ENCODE results near the gene POLG. TPM values are rescaled to one million over a fixed set of nuclear protein-coding genes. Genes with fewer than 3 reads are reported as not detected.

The POLG gene
- total RNA-seq, 1 donor, result 61.2 TPM

DNA sequence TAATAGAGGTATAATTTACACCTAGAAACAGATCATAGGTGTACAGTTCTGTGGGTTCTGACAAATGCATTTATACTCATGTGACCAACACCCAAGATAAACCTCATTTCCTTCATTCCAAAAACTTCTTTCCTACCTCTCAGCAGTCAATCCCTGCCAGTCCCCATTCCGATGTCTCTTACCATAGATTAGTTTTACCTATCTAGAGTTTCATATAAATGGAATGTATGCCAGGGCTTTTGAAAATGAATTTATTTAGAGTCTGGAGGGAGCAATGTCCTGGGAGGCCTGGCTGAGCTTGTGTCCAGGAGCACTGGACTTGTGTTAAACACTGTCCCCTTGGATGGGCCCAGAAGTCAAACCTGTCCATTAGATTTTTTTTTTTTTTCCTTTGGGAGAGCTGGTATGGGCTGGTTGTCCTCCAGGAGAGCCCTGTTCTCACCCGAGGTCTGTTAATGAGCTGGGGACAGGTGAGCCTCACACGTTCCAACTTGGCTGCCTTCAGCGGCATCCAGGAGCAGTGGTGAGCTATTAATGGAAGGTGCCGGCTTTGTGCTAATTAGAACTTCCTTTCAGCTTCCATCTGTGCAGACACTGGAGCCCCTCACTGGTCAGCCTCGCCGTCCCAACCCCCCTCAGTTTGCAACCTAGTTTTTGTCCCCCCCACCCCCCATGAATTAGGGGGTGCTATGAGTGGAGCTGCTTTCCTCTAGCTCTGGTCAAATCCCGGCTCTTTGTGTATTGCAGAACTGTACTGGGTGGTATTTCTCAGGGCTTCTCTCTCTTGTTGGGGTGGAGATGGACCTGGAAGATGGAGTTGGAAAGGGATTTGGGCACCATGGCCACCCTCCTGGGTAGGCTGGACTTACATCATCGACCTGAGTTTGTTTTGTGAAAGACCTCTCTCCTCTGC lies 40.7 kb upstream of the POLG start:
- Histone ChIP-seq H3K27me3 (ENCODE audit: insufficient read depth, low read length) (peaks cover 99% of the 10 kb centered on the region), H3K36me3 (ENCODE audit: insufficient read depth, low read length) (no peaks in the 10 kb centered on the region), H3K4me2 (ENCODE audit: insufficient read depth, low read length) (no peak overlapping the region), H3K4me3 (ENCODE audit: insufficient read depth, low read length) (no peak overlapping the region), H3K79me2 (ENCODE audit: insufficient read depth, low read length) (no peaks in the 10 kb centered on the region), H3K27ac (ENCODE audit: low read depth, low read length) (no peak overlapping the region), H4K20me1 (ENCODE audit: insufficient read depth, low read length) (peaks cover 5% of the 10 kb centered on the region), H3K9me3 (ENCODE audit: low read depth, low read length) (no peaks in the 10 kb centered on the region), H3K4me1 (ENCODE audit: insufficient read depth, low read length) (no peaks in the 10 kb centered on the region), H2AFZ (ENCODE audit: low read length) (no peak overlapping the region)
- TF ChIP-seq, protein P1, sequence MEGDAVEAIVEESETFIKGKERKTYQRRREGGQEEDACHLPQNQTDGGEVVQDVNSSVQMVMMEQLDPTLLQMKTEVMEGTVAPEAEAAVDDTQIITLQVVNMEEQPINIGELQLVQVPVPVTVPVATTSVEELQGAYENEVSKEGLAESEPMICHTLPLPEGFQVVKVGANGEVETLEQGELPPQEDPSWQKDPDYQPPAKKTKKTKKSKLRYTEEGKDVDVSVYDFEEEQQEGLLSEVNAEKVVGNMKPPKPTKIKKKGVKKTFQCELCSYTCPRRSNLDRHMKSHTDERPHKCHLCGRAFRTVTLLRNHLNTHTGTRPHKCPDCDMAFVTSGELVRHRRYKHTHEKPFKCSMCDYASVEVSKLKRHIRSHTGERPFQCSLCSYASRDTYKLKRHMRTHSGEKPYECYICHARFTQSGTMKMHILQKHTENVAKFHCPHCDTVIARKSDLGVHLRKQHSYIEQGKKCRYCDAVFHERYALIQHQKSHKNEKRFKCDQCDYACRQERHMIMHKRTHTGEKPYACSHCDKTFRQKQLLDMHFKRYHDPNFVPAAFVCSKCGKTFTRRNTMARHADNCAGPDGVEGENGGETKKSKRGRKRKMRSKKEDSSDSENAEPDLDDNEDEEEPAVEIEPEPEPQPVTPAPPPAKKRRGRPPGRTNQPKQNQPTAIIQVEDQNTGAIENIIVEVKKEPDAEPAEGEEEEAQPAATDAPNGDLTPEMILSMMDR (IDR thresholded peaks at IDR 0.05; ENCODE audit: extremely low read depth, low read depth, low read length), result no peak
- DNase-seq (ENCODE audit: insufficient read length, low spot score, missing footprints), result no peak

- no peak overlapping the region for H3K4me3 ChIP-seq (ENCODE audit: insufficient read depth, low read length)
- H3K36me3 ChIP-seq (ENCODE audit: insufficient read depth, low read length), result no peaks in the 10 kb centered on the region
- no peaks in the 10 kb centered on the region for H3K4me1 ChIP-seq (ENCODE audit: insufficient read depth, low read length)
- TF ChIP-seq, protein P1 (IDR thresholded peaks at IDR 0.05; ENCODE audit: extremely low read depth, low read depth, low read length), result no peak
- DNase-seq (ENCODE audit: insufficient read length, low spot score, missing footprints), result peak; percentile 87
- H3K27me3 ChIP-seq (ENCODE audit: insufficient read depth, low read length), result peaks cover 99% of the 10 kb centered on the region
- no peak overlapping the region for H3K4me2 ChIP-seq (ENCODE audit: insufficient read depth, low read length)
- no peak overlapping the region for H3K27ac ChIP-seq (ENCODE audit: low read depth, low read length)
- H3K9me3 ChIP-seq (ENCODE audit: low read depth, low read length), result no peaks in the 10 kb centered on the region
- no peak overlapping the region for H2AFZ ChIP-seq (ENCODE audit: low read length)
- no peaks in the 10 kb centered on the region for H3K79me2 ChIP-seq (ENCODE audit: insufficient read depth, low read length)
- H4K20me1 ChIP-seq (ENCODE audit: insufficient read depth, low read length), result peaks cover 5% of the 10 kb centered on the region
These were observed 39.7 kb upstream of the POLG start for GRCh38 chr15:89374086-89374981.

- DNase-seq (ENCODE audit: insufficient read length, low spot score, missing footprints), result peak; percentile 92
- Histone ChIP-seq H2AFZ (ENCODE audit: low read length) (no peak overlapping the region), H3K79me2 (ENCODE audit: insufficient read depth, low read length) (no peaks in the 10 kb centered on the region), H3K4me2 (ENCODE audit: insufficient read depth, low read length) (no peak overlapping the region), H3K4me3 (ENCODE audit: insufficient read depth, low read length) (no peak overlapping the region), H4K20me1 (ENCODE audit: insufficient read depth, low read length) (peaks cover 4% of the 10 kb centered on the region), H3K4me1 (ENCODE audit: insufficient read depth, low read length) (no peaks in the 10 kb centered on the region), H3K36me3 (ENCODE audit: insufficient read depth, low read length) (no peaks in the 10 kb centered on the region), H3K9me3 (ENCODE audit: low read depth, low read length) (no peaks in the 10 kb centered on the region), H3K27ac (ENCODE audit: low read depth, low read length) (no peak overlapping the region), H3K27me3 (ENCODE audit: insufficient read depth, low read length) (peaks cover 98% of the 10 kb centered on the region)
- TF ChIP-seq, protein P1 (IDR thresholded peaks at IDR 0.05; ENCODE audit: extremely low read depth, low read depth, low read length), result no peak
These were observed 37.7 kb upstream of the POLG start for GRCh38 chr15:89372069-89372935.
